Right lobe of liver (tissue), 6 donors: Measurements from ENCODE around the gene KCTD13. TPM values are rescaled to one million over a fixed set of nuclear protein-coding genes. Genes with fewer than 3 reads are reported as not detected.

Experiments used
- ATAC-seq, 4 donors: fragments of 200-7000 bp; cut with Tn5 transposase; one replicate each; pipeline ENCODE4 v1.9.1; 2020; ENCODE audit warnings: mild to moderate bottlenecking in 4 of 4, moderate library complexity in 4 of 4
- DNase-seq, 3 donors: peaks; one replicate each; pipeline ENCODE4 v3.0.0-alpha.2; 2020
- H3K27ac ChIP-seq, 3 donors: fragments of 200-600 bp; one replicate each; pipeline ENCODE4 v1.8.0; 2022
- H3K27me3 ChIP-seq, 2 donors: fragments of 200-600 bp; one replicate each; pipeline ENCODE4 v1.8.0; 2022
- H3K36me3 ChIP-seq, 4 donors: fragments of 200-600 bp; sonication (generic) in 1 of 4; one replicate each; pipeline versions ENCODE4 v1.5.1 to v1.8.0; 2017 to 2022; ENCODE audit warnings: control low read depth in 1 of 4
- H3K4me1 ChIP-seq, 4 donors: fragments of 200-600 bp; sonication (generic) in 1 of 4; one replicate each; pipeline versions ENCODE4 v1.5.1 to v1.8.0; 2017 to 2022; ENCODE audit warnings: control low read depth in 1 of 4
- H3K4me3 ChIP-seq, 3 donors: fragments of 200-600 bp; one replicate each; pipeline ENCODE4 v1.8.0; 2022
- H3K9me3 ChIP-seq, 4 donors: fragments of 200-600 bp; sonication (generic) in 1 of 4; one replicate each; pipeline versions ENCODE4 v1.5.1 to v1.8.0; 2017 to 2022; ENCODE audit warnings: control low read depth in 1 of 4
- POLR2A ChIP-seq: fragments of 450-650 bp; IDR thresholded peaks from one replicate; pipeline ENCODE4 v1.6.1; 2017; ENCODE audit warnings: antibody characterized with exemption, mild to moderate bottlenecking
- WGBS: methylation state at CpG from one replicate; pipeline ENCODE4 v1.1.6; 2018; ENCODE audit warnings: low coverage, low lambda C conversion rate; ENCODE audit not compliant: insufficient coverage; ENCODE audit errors: missing lambda C conversion rate; 5-methylcytosine and 5-hydroxymethylcytosine counted together
- intact Hi-C, 2 donors: fragments of 100-400 bp; cut with DNase I; formaldehyde crosslinking; loops; one replicate each; pipeline versions ENCODE4 v1.11.2 to v1.14.1; 2022
- total RNA-seq, 6 experiments: library from RNA; depleted of rRNA in 2 of 6; stranded (reverse); fragments of >200 nt in 2 of 6; fragmentation: NEBNext Ultra II Directional in 3 of 6; extraction: Animal tissue kit (Norgen Biotek cat#: 25700) in 3 of 6; gene quantifications; one replicate each; pipeline versions ENCODE4 v1.1.0 to v1.2.4, GENCODE V29; 2016 to 2023
- TF ChIP-seq, protein P1 (sequence below), 4 donors: fragments of 200-600 bp in 3 of 4; fragments of 450-650 bp in 1 of 4; IDR thresholded peaks; one replicate each; pipeline versions ENCODE4 v1.5.1 to v1.8.0; 2016 to 2022; ENCODE audit warnings: antibody characterized with exemption in 4 of 4, mild to moderate bottlenecking in 2 of 4
- donor health status: DM: no; HTN: yes; CAD: no.
- donor health status: DM: no; HTN: no; CAD: no.
- donor health status: DM: no; HTN: no; CAD: no.
- donor health status: DM: no; HTN: yes; CAD: no.
- donor health status: DM: no; HTN: yes; CAD: no.

The KCTD13 gene
- total RNA-seq, 6 experiments from 2014 or later, result 5.4 to 13.5 (median 7.2) TPM

GRCh38 chr16:29868396-29869009, 57.5 kb downstream of the KCTD13 start:
- H3K36me3 ChIP-seq, result no peaks in the 10 kb centered on the region
- WGBS, result 50% methylated on average over 1 of the region's 8 CpGs
- H3K27me3 ChIP-seq, result no peaks in the 10 kb centered on the region
- H3K4me3 ChIP-seq, result no peak overlapping the region
- H3K9me3 ChIP-seq, result no peaks in the 10 kb centered on the region
- H3K27ac ChIP-seq, result no peak overlapping the region
- DNase-seq (no peak), ATAC-seq (no peak)
- intact Hi-C loops, result no loop called here
- H3K4me1 ChIP-seq, result no peaks in the 10 kb centered on the region
- no peak for TF ChIP-seq POLR2A
- TF ChIP-seq, protein P1, sequence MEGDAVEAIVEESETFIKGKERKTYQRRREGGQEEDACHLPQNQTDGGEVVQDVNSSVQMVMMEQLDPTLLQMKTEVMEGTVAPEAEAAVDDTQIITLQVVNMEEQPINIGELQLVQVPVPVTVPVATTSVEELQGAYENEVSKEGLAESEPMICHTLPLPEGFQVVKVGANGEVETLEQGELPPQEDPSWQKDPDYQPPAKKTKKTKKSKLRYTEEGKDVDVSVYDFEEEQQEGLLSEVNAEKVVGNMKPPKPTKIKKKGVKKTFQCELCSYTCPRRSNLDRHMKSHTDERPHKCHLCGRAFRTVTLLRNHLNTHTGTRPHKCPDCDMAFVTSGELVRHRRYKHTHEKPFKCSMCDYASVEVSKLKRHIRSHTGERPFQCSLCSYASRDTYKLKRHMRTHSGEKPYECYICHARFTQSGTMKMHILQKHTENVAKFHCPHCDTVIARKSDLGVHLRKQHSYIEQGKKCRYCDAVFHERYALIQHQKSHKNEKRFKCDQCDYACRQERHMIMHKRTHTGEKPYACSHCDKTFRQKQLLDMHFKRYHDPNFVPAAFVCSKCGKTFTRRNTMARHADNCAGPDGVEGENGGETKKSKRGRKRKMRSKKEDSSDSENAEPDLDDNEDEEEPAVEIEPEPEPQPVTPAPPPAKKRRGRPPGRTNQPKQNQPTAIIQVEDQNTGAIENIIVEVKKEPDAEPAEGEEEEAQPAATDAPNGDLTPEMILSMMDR (IDR thresholded peaks at IDR 0.05), result no peak

DNA sequence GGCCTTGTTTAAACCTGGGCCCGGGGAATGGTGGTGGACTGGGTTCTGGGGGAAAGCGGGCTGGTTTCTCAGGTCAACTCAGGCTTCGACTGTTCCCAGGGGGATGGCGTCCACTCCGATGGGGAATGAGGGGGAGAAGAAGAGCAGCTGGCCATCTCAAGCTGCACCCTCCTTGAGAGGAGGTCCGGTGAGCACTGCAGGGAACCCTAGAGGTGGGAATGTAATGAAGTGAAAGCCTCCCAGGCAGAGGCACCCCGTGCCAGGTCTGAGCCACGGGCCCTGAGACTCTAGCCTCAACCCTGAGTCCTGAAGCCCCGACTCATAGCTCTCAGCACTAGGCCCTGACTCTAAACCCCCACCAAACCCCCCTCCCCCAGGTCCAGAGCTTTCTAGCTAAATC, 61.8 kb downstream of the KCTD13 start:
- TF ChIP-seq POLR2A, result no peak
- TF ChIP-seq, protein P1 (IDR thresholded peaks at IDR 0.05), result no peak
- peaks cover 4 to 12% (median 8%) of the 10 kb centered on the region in 4 donors for H3K36me3 ChIP-seq
- no peaks in the 10 kb centered on the region for H3K27me3 ChIP-seq
- ATAC-seq, result no peak
- DNase-seq, result no peak
- no peak overlapping the region for H3K27ac ChIP-seq
- 76% methylated on average over 4 of the region's 9 CpGs for WGBS
- no peaks in the 10 kb centered on the region for H3K9me3 ChIP-seq
- H3K4me3 ChIP-seq, result no peak overlapping the region
- H3K4me1 ChIP-seq, result peaks cover 0 to 19% (median 10%) of the 10 kb centered on the region in 4 donors
- intact Hi-C loops, result no loop called here

DNA sequence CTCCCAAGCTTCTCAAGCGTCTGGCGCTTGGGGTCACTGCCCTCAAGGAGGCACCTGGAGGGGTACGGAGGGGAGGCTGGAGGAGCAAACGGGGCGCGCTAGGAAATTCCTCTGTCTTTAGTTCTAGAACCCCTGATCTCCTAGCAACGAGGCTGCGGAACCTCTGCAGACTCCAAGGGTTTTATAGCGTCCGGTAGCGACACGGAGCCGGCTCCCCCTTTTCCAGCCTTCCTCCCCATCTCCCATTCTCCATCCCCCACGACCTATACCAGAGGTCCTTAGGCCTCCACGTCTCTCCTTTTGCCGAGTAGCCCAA, 62.4 kb downstream of the KCTD13 start:
- no peak for ATAC-seq
- Histone ChIP-seq H3K27me3 (no peaks in the 10 kb centered on the region), H3K4me3 (peak overlapping the region in 1 of 3 donors; percentile 99), H3K36me3 (peaks cover 4 to 12% (median 10%) of the 10 kb centered on the region in 4 donors), H3K9me3 (no peaks in the 10 kb centered on the region), H3K4me1 (peaks cover 0 to 25% (median 12%) of the 10 kb centered on the region in 4 donors), H3K27ac (no peak overlapping the region)
- TF ChIP-seq POLR2A, result no peak
- TF ChIP-seq, protein P1 (IDR thresholded peaks at IDR 0.05), result no peak
- intact Hi-C loops, result no loop called here
- no peak for DNase-seq
- 20% methylated on average over 5 of the region's 16 CpGs for WGBS

DNA sequence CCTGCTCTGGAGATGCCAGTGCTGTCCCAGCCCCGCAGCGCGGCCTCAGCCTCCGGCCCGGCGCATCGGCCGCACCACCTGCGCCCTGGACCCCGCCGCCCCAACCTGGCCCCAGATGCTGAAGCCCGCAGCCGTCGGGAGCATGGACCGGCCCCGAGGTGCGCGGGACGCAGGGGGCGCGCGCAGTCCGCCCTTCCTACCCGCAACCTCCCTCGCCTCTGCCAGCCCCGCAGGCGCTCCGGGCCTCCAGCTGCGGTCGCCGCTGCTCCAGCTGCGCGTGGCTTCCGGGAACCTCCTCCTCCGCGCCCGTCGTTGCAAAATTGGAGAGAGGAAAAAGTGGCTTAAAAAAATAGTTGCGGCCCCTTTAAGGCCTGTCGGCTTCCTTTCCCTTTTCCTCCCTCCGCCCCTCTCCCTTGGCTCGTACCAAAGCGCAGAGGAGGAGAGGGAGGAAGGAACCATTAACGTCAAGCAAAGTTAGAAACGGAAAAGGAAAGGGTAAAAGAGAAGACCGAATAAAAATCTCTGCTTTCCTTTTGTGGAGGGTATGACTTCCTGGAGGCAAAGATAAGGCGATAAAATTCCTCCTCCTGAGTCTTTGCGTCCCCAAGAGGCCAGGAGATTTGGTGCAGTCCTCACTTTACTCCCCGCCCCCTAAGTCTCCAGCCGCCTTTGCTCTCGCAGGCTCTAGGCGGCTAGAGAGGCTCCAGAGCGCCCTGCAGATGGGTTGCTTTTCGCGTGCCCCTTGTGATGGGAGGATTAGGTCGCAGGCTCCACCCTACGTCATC, 63.0 kb downstream of the KCTD13 start, which contains the start of gene CDIPT:
TSS of gene CDIPT (minus strand) at position 343 of the 785 bp plus-strand sequence. CDS start 369 bp downstream, outside the sequence.
- peak; percentile 56 for TF ChIP-seq POLR2A
- TF ChIP-seq, protein P1 (IDR thresholded peaks at IDR 0.05), result peak; percentile 39 to 75 (median 50)
- Histone ChIP-seq H3K4me3 (peak within 1 kb of the TSS; percentile 93 to 99 (median 99)), H3K9me3 (no peaks in the 10 kb centered on the region), H3K36me3 (peaks cover 4 to 12% (median 12%) of the 10 kb centered on the region in 4 donors), H3K27me3 (no peaks in the 10 kb centered on the region), H3K4me1 (peaks cover 0 to 30% (median 12%) of the 10 kb centered on the region in 4 donors), H3K27ac (peak within 1 kb of the TSS; percentile 96 to 100 (median 99))
- DNase-seq, result peak; percentile 93 to 95 (median 94)
- 0% methylated on average over 25 of the region's 57 CpGs for WGBS
- intact Hi-C loops, result no loop called here
- ATAC-seq, result peak; percentile 92 to 95 (median 93)
